GM18873 (cell line): ENCODE measurements around the gene BEGAIN.

Experiments
- ATAC-seq: cut with Tn5 transposase; IDR thresholded peaks from one replicate; pipeline ENCODE4 v1.9.1; 2021; ENCODE audit warnings: mild to moderate bottlenecking, moderate library complexity, moderate number of reproducible peaks; ENCODE audit not compliant: unreplicated experiment, low FRiP score

BEGAIN gene

DNA sequence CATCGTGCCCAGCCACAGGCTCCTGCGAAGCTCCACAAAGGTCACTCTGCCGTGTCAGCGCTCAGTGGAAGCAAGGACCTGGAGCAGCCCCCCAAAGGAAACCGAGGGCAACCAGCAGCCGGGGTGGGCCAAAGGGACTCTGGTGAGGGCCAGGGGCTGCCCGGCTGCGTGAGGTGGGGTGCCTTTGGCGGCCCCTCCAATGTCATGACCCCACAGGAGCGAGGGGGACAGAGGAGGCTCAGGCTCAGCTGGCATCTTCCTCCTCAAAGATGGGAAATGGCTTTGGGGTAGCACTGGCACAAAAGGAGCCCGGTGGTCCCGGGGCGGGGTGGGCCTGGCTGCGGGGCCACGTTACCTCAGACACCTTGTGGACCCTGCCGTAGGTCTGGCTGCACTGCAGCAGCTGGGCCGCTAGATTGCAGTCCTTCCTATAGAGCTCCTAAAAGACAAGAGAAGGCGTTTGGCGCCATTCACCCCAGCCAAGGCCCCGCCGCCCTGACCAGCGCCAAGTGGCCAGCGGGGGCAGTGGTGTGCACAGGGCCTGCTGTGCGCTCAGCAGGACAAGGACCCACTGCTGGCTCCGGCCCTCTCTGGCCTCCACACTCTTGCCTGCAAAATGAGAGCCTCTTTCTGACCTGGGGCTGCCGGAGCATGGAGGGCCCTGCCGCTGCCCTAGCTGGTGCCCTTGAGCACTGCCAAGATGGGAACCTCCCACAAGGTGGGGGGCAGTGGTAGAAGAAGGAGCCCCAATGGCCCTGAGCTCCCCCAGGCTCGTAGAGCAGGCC is 46.9 kb downstream of the BEGAIN start:
- ATAC-seq, result no peak

GRCh38 chr14:100539766-100540140 is 47.5 kb downstream of the BEGAIN start:
- ATAC-seq, result no peak

DNA sequence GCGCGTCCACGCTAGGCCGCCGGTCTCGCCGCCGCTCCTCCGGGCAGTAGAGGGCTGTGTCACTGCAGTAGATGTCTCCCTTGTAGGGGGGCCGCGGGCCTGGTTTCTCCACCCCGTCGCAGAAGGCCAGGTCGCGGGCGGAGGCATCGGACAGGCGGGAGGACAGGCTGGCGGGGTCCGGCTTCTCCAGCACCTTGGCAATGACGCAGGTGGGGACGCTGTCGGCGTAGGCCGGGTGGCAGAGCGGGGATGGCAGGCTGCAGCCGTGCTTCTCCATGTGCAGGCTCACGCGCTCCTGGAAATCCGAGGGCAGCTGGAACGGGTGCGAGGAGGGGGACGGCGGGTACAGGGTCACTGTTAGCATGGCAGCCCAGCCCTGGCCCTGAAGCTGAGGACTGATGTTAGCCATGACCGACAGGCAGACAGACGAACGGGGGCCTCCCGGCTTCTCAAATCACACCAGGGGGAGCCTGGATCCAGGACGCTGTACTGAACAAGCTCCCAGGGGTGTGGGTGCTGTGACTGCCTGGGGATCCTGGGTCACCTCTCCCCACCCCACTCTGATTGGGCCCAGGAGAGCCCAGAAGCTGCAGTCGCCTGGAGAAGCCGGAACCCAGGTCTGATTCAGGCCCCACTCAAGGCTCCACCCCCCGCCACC is 48.1 kb downstream of the BEGAIN start:
- no peak for ATAC-seq

GRCh38 chr14:100538351-100539002 is 48.7 kb downstream of the BEGAIN start:
- no peak for ATAC-seq

- no peak for ATAC-seq
Observed at GRCh38 chr14:100537446-100538350, 49.5 kb downstream of the BEGAIN start.

DNA sequence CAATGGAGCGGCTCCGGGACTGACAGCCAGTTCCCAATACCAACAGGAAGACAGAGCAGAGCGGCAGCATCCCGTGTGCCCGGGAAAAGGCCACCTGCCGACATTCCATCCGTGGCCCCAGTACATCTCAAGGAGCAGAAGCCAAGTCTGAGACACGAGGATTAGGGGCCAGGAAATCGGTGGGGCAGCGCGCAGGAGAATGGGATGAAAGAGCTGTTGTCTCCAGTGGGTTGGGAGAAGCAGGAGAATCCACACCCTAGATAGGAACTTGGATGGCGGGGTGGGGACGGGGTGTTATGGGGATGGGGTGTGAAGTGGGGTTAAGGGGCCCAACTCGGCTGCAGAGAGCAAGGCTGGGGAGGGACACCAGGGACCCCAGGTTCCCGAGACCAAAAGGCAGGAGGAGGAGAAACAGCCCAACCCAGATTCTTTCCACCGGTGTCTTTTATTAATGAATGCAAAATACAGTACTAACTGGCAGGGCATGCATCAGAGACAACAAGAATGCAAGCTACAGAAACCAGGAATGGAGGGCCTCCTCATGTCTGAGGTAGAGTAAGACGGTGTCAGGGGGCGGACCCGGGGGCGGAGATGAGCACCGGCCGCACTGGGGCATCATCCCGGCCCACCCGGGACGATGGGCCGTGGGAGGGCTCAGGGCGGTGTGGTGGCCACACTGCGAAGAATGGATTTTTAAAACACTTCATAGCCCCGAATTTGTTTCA is 50.3 kb downstream of the BEGAIN start:
- no peak for ATAC-seq

DNA sequence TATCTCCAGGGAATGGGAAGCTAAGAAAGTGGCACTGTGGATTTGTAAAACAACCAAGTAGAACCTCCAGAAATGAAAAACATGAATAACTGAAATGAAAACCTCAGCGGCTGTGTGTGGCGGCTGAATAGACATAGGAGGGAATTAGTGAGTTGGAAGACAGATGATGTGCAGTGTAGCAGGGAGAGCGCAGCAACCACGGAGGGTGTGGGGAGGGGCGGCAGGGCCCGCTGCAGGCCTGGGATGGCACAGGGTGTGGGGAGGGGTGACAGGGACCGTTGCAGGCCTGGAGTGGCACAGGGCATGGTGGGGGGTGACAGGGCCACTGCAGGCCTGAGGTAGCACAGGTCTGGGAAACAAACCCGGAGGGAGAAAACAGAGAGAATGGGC is 51.1 kb downstream of the BEGAIN start:
- ATAC-seq, result no peak

- no peak for ATAC-seq
Observed at GRCh38 chr14:100535287-100536120, 51.7 kb downstream of the BEGAIN start.

- no peak for ATAC-seq
Observed at GRCh38 chr14:100534528-100535286, 52.5 kb downstream of the BEGAIN start.

DNA sequence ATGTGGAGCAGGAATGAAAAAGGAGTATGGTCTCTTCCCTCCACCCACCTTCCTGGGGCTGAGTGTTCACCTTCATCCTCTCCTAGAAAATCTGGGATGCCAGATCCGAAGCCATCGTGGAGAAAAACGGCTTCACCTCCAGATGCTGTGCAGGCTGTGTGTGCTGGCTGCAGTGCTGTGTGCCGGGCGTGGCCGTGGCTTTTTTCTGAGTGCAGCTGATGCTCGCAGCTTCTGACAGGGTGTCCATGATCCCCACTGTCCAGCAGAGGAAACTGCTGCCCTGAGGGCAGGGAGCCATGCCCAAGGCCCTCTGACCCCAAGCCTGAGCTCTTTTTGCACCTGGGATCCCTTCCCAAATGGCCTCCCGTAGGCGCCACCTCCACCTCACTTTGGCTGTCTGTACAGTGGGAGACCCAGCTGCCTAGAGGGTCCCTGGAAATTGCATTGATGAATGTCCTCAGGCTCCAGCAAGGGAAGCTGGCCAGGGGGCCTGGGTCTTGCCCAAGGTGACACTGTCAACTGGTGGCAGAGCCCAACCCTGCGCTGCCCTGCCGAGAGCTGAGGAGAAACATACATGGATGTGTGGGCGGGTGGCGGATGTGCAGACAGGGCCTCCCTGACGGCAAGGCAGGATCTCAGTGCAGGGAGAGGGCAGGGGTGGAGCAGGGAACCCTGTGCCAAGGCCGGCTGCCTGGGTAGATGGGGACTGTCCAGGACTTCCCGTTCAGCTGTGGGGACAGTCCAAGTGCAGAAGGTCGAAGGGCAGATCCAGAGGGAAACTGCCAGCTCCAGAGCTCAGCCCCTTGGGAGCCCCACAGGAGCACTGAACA is 53.3 kb downstream of the BEGAIN start:
- ATAC-seq, result no peak

DNA sequence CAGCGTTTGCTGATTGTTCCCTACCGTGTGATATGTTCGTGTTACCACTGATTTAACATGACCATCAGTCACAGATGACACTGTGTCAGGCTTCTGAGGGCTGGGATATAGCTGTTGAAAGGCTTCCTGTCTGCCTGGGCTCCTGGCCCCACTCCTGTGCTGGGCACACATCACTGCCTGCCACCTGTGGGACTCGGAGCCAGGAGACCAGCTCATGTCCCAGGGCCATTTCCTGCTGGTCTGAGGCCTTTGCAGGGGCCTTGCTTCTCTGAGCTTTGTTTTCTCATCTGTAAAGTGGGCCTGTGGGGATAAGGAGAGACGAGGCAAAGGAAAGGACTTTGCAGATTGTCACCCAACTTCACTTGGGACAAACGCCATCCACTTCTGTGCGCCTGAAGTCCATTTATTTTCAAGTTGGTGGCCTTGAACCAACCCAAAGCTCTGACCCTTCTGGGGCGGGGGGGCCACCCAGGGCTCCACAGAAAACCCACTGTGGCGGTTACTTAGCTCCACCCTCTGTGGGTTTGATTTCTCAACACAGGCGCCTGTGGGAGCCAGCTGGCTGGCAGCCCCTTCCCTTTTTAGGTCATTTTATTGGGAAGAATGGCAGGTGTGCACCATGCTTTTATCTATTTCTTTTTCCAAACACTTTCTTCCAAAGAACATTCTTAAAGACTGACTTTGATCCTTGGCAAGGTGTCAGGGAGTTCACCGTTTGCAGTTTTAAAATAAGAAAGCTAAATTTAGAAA is 54.1 kb downstream of the BEGAIN start:
- ATAC-seq, result no peak

- no peak for ATAC-seq
Observed at GRCh38 chr14:100532154-100532861, 54.9 kb downstream of the BEGAIN start.

- ATAC-seq, result no peak
Observed at GRCh38 chr14:100531152-100532121, 55.8 kb downstream of the BEGAIN start.

- no peak for ATAC-seq
Observed at GRCh38 chr14:100530270-100531072, 56.7 kb downstream of the BEGAIN start.
